ENCODE results near the gene NATD1.

Gene NATD1

DNA sequence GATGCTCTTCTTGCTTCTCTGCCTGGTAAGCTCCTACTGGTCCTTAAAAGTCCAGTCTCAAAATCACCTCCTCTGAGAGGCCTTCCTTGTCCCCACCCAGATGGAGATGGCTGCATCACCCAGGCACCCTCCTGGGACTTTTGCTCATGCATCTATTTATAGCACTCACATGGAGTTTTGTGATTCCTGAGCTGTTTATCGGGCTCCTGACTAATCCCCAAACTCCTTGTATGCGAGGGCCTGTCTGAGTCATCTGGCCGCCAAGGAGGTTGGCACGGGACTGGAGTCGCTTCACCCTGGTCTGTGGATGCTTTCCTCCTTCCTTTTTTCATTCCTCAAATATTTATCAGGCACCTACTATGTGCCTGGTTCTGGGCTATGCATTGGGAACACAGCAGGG, 29.0 kb upstream of the NATD1 start:
- no peak overlapping the region for H3K27ac ChIP-seq
- no peak overlapping the region for H3K9ac ChIP-seq
- TF ChIP-seq, protein P1, sequence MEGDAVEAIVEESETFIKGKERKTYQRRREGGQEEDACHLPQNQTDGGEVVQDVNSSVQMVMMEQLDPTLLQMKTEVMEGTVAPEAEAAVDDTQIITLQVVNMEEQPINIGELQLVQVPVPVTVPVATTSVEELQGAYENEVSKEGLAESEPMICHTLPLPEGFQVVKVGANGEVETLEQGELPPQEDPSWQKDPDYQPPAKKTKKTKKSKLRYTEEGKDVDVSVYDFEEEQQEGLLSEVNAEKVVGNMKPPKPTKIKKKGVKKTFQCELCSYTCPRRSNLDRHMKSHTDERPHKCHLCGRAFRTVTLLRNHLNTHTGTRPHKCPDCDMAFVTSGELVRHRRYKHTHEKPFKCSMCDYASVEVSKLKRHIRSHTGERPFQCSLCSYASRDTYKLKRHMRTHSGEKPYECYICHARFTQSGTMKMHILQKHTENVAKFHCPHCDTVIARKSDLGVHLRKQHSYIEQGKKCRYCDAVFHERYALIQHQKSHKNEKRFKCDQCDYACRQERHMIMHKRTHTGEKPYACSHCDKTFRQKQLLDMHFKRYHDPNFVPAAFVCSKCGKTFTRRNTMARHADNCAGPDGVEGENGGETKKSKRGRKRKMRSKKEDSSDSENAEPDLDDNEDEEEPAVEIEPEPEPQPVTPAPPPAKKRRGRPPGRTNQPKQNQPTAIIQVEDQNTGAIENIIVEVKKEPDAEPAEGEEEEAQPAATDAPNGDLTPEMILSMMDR (conservative IDR thresholded peaks at IDR 0.05; ENCODE audit: low read depth, low read length), result no peak
- no peaks in the 10 kb centered on the region for H4K20me1 ChIP-seq (ENCODE audit: insufficient read depth)
- no peak overlapping the region for H2AFZ ChIP-seq (ENCODE audit: low read depth)
- peaks cover 26% of the 10 kb centered on the region for H3K79me2 ChIP-seq (ENCODE audit: insufficient read depth, low read depth)
- no peaks in the 10 kb centered on the region for H3K36me3 ChIP-seq (ENCODE audit: insufficient read depth)
- no peak overlapping the region for H3K4me3 ChIP-seq (IDR thresholded peaks at IDR 0.05; ENCODE audit: insufficient read depth, low read depth, low read length)
- peaks cover 8% of the 10 kb centered on the region for H3K4me1 ChIP-seq (ENCODE audit: low read depth, poor library complexity, severe bottlenecking)
- no peaks in the 10 kb centered on the region for H3K27me3 ChIP-seq (ENCODE audit: insufficient read depth, low read depth)
- H3K4me2 ChIP-seq, result no peak overlapping the region

DNA sequence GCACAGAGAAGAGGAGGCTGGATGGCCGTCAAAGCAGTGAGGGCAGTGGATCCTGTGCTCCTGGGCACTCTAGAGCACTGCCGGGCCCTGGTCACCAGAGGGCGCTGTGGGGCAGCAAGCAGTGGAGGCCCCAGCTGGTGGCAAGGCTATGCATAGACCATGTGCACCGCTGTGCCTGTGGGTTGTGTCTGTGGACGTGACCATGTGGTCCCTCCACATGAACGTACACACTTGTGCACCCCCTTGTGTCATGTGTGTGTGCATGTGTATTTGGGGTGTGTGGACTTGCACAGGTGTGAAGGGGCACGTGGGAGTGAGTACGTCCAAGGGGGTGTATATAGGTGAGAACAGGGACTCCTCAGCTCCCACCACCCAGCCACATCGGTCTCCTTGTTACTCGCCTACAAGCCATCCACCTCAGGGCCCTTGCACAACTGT, 26.9 kb upstream of the NATD1 start:
- Histone ChIP-seq H3K4me2 (no peak overlapping the region), H2AFZ (ENCODE audit: low read depth) (peak overlapping the region; percentile 44), H4K20me1 (ENCODE audit: insufficient read depth) (no peaks in the 10 kb centered on the region), H3K9ac (no peak overlapping the region), H3K4me3 (IDR thresholded peaks at IDR 0.05; ENCODE audit: insufficient read depth, low read depth, low read length) (no peak overlapping the region), H3K36me3 (ENCODE audit: insufficient read depth) (no peaks in the 10 kb centered on the region), H3K27ac (no peak overlapping the region), H3K27me3 (ENCODE audit: insufficient read depth, low read depth) (no peaks in the 10 kb centered on the region), H3K4me1 (ENCODE audit: low read depth, poor library complexity, severe bottlenecking) (peaks cover 3% of the 10 kb centered on the region), H3K79me2 (ENCODE audit: insufficient read depth, low read depth) (peaks cover 5% of the 10 kb centered on the region; the same call in 1 of the 2 replicates)
- TF ChIP-seq, protein P1 (conservative IDR thresholded peaks at IDR 0.05; ENCODE audit: low read depth, low read length), result peak; percentile 78

DNA sequence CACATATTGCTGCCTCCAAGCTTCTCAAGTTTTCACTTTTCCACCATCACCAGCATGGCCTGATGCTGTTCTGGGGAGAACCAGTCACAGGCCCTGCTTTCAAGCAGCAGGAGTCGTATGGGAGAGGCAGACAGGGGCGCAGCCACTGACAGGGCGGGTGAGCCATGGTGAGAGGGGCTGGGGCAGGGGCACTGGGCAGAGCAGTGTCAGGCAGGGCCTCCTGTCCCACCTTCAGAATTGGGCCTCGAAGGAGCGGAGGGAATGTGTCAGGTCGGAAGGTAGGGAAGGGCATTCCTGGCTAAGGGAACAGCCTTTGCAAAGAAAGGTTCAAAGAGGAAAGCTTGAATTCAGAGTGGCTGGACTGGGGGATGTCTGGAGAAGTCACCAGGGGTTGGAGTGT, 26.4 kb upstream of the NATD1 start:
- H4K20me1 ChIP-seq (ENCODE audit: insufficient read depth), result no peaks in the 10 kb centered on the region
- H3K79me2 ChIP-seq (ENCODE audit: insufficient read depth, low read depth), result no peaks in the 10 kb centered on the region; the same call in 1 of the 2 replicates
- H2AFZ ChIP-seq (ENCODE audit: low read depth), result peak overlapping the region; percentile 44; the same call in 1 of the 2 replicates
- H3K4me1 ChIP-seq (ENCODE audit: low read depth, poor library complexity, severe bottlenecking), result peaks cover 5% of the 10 kb centered on the region
- H3K36me3 ChIP-seq (ENCODE audit: insufficient read depth), result no peaks in the 10 kb centered on the region
- no peak overlapping the region for H3K4me2 ChIP-seq
- H3K4me3 ChIP-seq (IDR thresholded peaks at IDR 0.05; ENCODE audit: insufficient read depth, low read depth, low read length), result no peak overlapping the region
- H3K9ac ChIP-seq, result no peak overlapping the region
- H3K27ac ChIP-seq, result no peak overlapping the region
- no peaks in the 10 kb centered on the region for H3K27me3 ChIP-seq (ENCODE audit: insufficient read depth, low read depth)
- TF ChIP-seq, protein P1 (conservative IDR thresholded peaks at IDR 0.05; ENCODE audit: low read depth, low read length), result no peak

DNA sequence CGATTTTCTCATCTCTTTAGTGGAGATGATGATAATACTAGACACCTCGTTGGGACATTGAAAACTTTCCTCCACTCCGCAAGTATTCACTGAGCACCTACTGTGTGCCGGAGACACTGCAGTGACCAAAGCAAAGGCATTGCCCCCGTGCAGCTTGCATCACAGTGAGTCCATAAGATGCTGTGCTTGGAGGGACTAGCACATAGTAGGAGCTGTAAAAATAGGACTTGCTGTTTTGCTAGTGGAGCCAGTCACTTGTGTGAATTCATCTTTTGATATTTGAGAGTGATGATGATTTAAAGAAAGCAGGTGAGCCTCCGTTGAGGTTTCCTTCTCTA, 26.0 kb upstream of the NATD1 start:
- TF ChIP-seq, protein P1 (conservative IDR thresholded peaks at IDR 0.05; ENCODE audit: low read depth, low read length), result no peak
- Histone ChIP-seq H2AFZ (ENCODE audit: low read depth) (no peak overlapping the region), H3K27ac (no peak overlapping the region), H3K4me2 (no peak overlapping the region), H4K20me1 (ENCODE audit: insufficient read depth) (no peaks in the 10 kb centered on the region), H3K4me1 (ENCODE audit: low read depth, poor library complexity, severe bottlenecking) (peaks cover 5% of the 10 kb centered on the region), H3K4me3 (IDR thresholded peaks at IDR 0.05; ENCODE audit: insufficient read depth, low read depth, low read length) (no peak overlapping the region), H3K36me3 (ENCODE audit: insufficient read depth) (no peaks in the 10 kb centered on the region), H3K79me2 (ENCODE audit: insufficient read depth, low read depth) (no peaks in the 10 kb centered on the region), H3K27me3 (ENCODE audit: insufficient read depth, low read depth) (no peaks in the 10 kb centered on the region), H3K9ac (no peak overlapping the region)

All from KMS-11 (cell line).